H1 (cell line): ENCODE measurements around the gene RGS9. TPM values are rescaled to one million over a fixed set of nuclear protein-coding genes. Genes with fewer than 3 reads are reported as not detected.
A peak's percentile ranks its signal among the peaks of the same experiment; 100 is the strongest.

Experiments
- CTCF ChIA-PET: fragments of 300-600 bp; sonication (Branson Sonifier 250); formaldehyde crosslinking; loops from one replicate; lab custom pipeline; 2021; ENCODE audit not compliant: partially characterized antibody; lab: Charles Lee
- POLR2A ChIA-PET: fragments of 300-600 bp; sonication (Branson Sonifier 250); formaldehyde crosslinking; loops from one replicate; lab custom pipeline; 2021; ENCODE audit warnings: inconsistent platforms; ENCODE audit not compliant: partially characterized antibody; lab: Charles Lee
- DNase-seq, 2 experiments: peaks; one replicate each; pipeline versions ENCODE4 v3.0.0 to v3.0.0-alpha.2; 2010 to 2022; ENCODE audit warnings: low spot score in 2 of 2, low read depth in 1 of 2, mixed read lengths in 1 of 2
- FAIRE-seq: peaks from 2 replicates; lab custom pipeline; 2011; peaks lifted over from hg19 to GRCh38; lab: Jason Lieb, UNC
- H2AFZ ChIP-seq: 2 replicates; pipeline ENCODE4 v1.8.1; 2012; ENCODE audit warnings: low read length, inconsistent platforms
- H2AK5ac ChIP-seq: 2 replicates; pipeline ENCODE4 v1.6.1; 2013; ENCODE audit warnings: low read depth, low read length
- H2BK120ac ChIP-seq: replicated peaks from 2 replicates; pipeline ENCODE3; 2013; ENCODE audit warnings: low read depth, low read length, inconsistent platforms
- H2BK12ac ChIP-seq: 2 replicates; pipeline ENCODE4 v1.6.1; 2013; ENCODE audit warnings: low read depth, low read length
- H2BK15ac ChIP-seq: 2 replicates; pipeline ENCODE4 v1.6.1; 2013; ENCODE audit warnings: low read length
- H2BK20ac ChIP-seq: 2 replicates; pipeline ENCODE4 v1.6.1; 2013; ENCODE audit warnings: low read length
- H2BK5ac ChIP-seq: 2 replicates; pipeline ENCODE4 v1.6.1; 2013; ENCODE audit warnings: low read depth, low read length
- H3K14ac ChIP-seq: 2 replicates; pipeline ENCODE4 v1.6.1; 2013; ENCODE audit warnings: inconsistent platforms; ENCODE audit not compliant: insufficient read length
- H3K18ac ChIP-seq: 2 replicates; pipeline ENCODE4 v1.6.1; 2013; ENCODE audit warnings: low read length; ENCODE audit errors: extremely low read depth
- H3K23ac ChIP-seq: 2 replicates; pipeline ENCODE4 v1.6.1; 2013; ENCODE audit warnings: inconsistent platforms; ENCODE audit not compliant: insufficient read length
- H3K23me2 ChIP-seq: 2 replicates; pipeline ENCODE4 v1.6.1; 2013; ENCODE audit warnings: low read depth, low read length
- H3K27ac ChIP-seq: 2 replicates; pipeline ENCODE4 v1.6.1; 2011; ENCODE audit warnings: low read depth, low read length, inconsistent platforms
- H3K27me3 ChIP-seq, 4 experiments: replicated peaks in 1 of 4; 1 replicate in 1 of 4; 2 replicates in 3 of 4; pipeline versions ENCODE4 v1.6.1 to v1.8.1; 2011 to 2013; ENCODE audit warnings: low read length in 3 of 4, mild to moderate bottlenecking in 3 of 4, inconsistent platforms in 2 of 4, mixed read lengths in 2 of 4, moderate library complexity in 1 of 4; ENCODE audit not compliant: control insufficient read depth in 3 of 4, insufficient read depth in 3 of 4; ENCODE audit errors: extremely low read depth in 1 of 4
- H3K36me3 ChIP-seq, 4 experiments: 2 replicates each; pipeline versions ENCODE4 v1.6.1 to v1.8.1; 2011 to 2013; ENCODE audit warnings: mild to moderate bottlenecking in 4 of 4, low read length in 3 of 4, moderate library complexity in 2 of 4, control low read depth in 1 of 4, inconsistent platforms in 1 of 4; ENCODE audit not compliant: insufficient read depth in 4 of 4, control insufficient read depth in 2 of 4
- H3K4ac ChIP-seq: replicated peaks from 2 replicates; pipeline ENCODE3; 2013; ENCODE audit warnings: low read length, low read depth, mixed read lengths, inconsistent platforms; ENCODE audit not compliant: insufficient read length
- H3K4me1 ChIP-seq, 4 experiments: replicated peaks in 1 of 4; 1 replicate in 1 of 4; 2 replicates in 3 of 4; pipeline versions ENCODE4 v1.6.1 to v1.8.1; 2011 to 2013; ENCODE audit warnings: low read length in 3 of 4, inconsistent platforms in 2 of 4, mixed read lengths in 1 of 4; ENCODE audit not compliant: insufficient read depth in 4 of 4, control insufficient read depth in 3 of 4
- H3K4me2 ChIP-seq, 2 experiments: 2 replicates each; pipeline versions ENCODE4 v1.6.1 to v1.8.1; 2011 to 2013; ENCODE audit warnings: low read depth in 2 of 2, low read length in 2 of 2, control low read depth in 1 of 2, inconsistent platforms in 1 of 2, mild to moderate bottlenecking in 1 of 2; ENCODE audit not compliant: insufficient read depth in 1 of 2
- H3K4me3 ChIP-seq, 4 experiments: fragments of 200-600, 300-600 bp in 1 of 4; sonication (generic), shearing (Covaris generic), sonication (Bioruptor Twin) in 1 of 4; 2 replicates each; pipeline versions ENCODE4 v1.5.1 to v1.8.1; 2011 to 2016; ENCODE audit warnings: low read length in 4 of 4, low read depth in 3 of 4, control low read depth in 2 of 4, inconsistent platforms in 2 of 4, mild to moderate bottlenecking in 2 of 4, mixed read lengths in 1 of 4, moderate library complexity in 1 of 4; ENCODE audit not compliant: insufficient read depth in 2 of 4; ENCODE audit errors: extremely low read depth in 1 of 4
- H3K56ac ChIP-seq: replicated peaks from 2 replicates; pipeline ENCODE3; 2013; ENCODE audit warnings: low read depth, mild to moderate bottlenecking, mixed read lengths, low read length, inconsistent platforms; ENCODE audit not compliant: insufficient read length
- H3K79me1 ChIP-seq: 2 replicates; pipeline ENCODE4 v1.6.1; 2013; ENCODE audit warnings: low read depth, low read length, control low read depth
- H3K79me2 ChIP-seq, 2 experiments: 2 replicates each; pipeline versions ENCODE4 v1.6.1 to v1.8.1; 2012 to 2013; ENCODE audit warnings: low read length in 2 of 2, mild to moderate bottlenecking in 2 of 2, inconsistent platforms in 1 of 2; ENCODE audit not compliant: insufficient read depth in 2 of 2, control insufficient read depth in 1 of 2
- H3K9ac ChIP-seq, 4 experiments: replicated peaks in 1 of 4; 1 replicate in 1 of 4; 2 replicates in 3 of 4; pipeline versions ENCODE4 v1.6.1 to v1.8.1; 2011 to 2013; ENCODE audit warnings: low read depth in 3 of 4, low read length in 3 of 4, control low read depth in 2 of 4, mild to moderate bottlenecking in 2 of 4, moderate library complexity in 2 of 4, inconsistent platforms in 1 of 4; ENCODE audit errors: extremely low read depth in 1 of 4
- H3K9me3 ChIP-seq, 2 experiments: 2 replicates each; pipeline versions ENCODE4 v1.6.1 to v1.8.1; 2012 to 2013; ENCODE audit warnings: mild to moderate bottlenecking in 2 of 2, moderate library complexity in 2 of 2, control low read depth in 1 of 2, inconsistent platforms in 1 of 2, low read depth in 1 of 2, low read length in 1 of 2, mixed read lengths in 1 of 2; ENCODE audit not compliant: insufficient read depth in 2 of 2
- H4K20me1 ChIP-seq, 2 experiments: replicated peaks in 1 of 2; 2 replicates each; pipeline versions ENCODE3 to v1.8.1; 2011 to 2013; ENCODE audit warnings: inconsistent platforms in 2 of 2, low read length in 2 of 2, mild to moderate bottlenecking in 1 of 2; ENCODE audit not compliant: insufficient read depth in 2 of 2, control insufficient read depth in 1 of 2
- H4K5ac ChIP-seq: 2 replicates; pipeline ENCODE4 v1.6.1; 2013; ENCODE audit warnings: low read length, low read depth, mixed read lengths, inconsistent platforms; ENCODE audit not compliant: insufficient read length
- H4K8ac ChIP-seq: 2 replicates; pipeline ENCODE4 v1.8.0; 2013; ENCODE audit warnings: mild to moderate bottlenecking, moderate library complexity, low read length, inconsistent platforms; ENCODE audit not compliant: insufficient read depth; ENCODE audit errors: extremely low read depth
- H4K91ac ChIP-seq: replicated peaks from 2 replicates; pipeline ENCODE3; 2013; ENCODE audit warnings: low read length, mixed read lengths, inconsistent platforms; ENCODE audit not compliant: insufficient read length
- EZH2 ChIP-seq: fragments of 200-600 bp; sonication (generic); IDR thresholded peaks from 2 replicates; pipeline ENCODE4 v1.7.1; 2012; ENCODE audit warnings: low read depth, mild to moderate bottlenecking, moderate library complexity, low read length, inconsistent platforms; ENCODE audit not compliant: severe bottlenecking
- KDM5A ChIP-seq: fragments of 200-600 bp; IDR thresholded peaks from 2 replicates; pipeline ENCODE4 v1.7.1; 2012; ENCODE audit warnings: mild to moderate bottlenecking, low read length, inconsistent platforms, mixed read lengths
- NANOG ChIP-seq: IDR thresholded peaks from 2 replicates; pipeline ENCODE4 v1.6.1; 2011; ENCODE audit warnings: low read length, low read depth, mild to moderate bottlenecking, inconsistent platforms; ENCODE audit not compliant: insufficient read depth, poor library complexity, severe bottlenecking
- RBBP5 ChIP-seq: IDR thresholded peaks from 2 replicates; pipeline ENCODE4 v1.7.1; 2012; ENCODE audit warnings: low read depth, mild to moderate bottlenecking, inconsistent platforms, low read length, moderate library complexity, borderline replicate concordance
- RNF2 ChIP-seq: fragments of 200-900, 300-1000 bp; sonication (generic); IDR thresholded peaks from 2 replicates; pipeline ENCODE4 v1.7.1; 2016; ENCODE audit warnings: borderline replicate concordance, low read depth, mild to moderate bottlenecking, antibody characterized with exemption, low read length; ENCODE audit not compliant: poor library complexity, severe bottlenecking; ENCODE audit errors: missing control alignments
- SP4 ChIP-seq: IDR thresholded peaks from 2 replicates; pipeline ENCODE4 v1.6.1; 2012; ENCODE audit warnings: low read length, inconsistent platforms
- WGBS, 2 experiments: shearing (Covaris generic) in 1 of 2; methylation state at CpG; one replicate each; pipeline versions ENCODE4 v1.1.6 to v1.1.7; 2013 to 2015; ENCODE audit warnings: low lambda C conversion rate in 2 of 2, mixed read lengths in 2 of 2, inconsistent platforms in 1 of 2, low coverage in 1 of 2, missing lambda C conversion rate in 1 of 2; ENCODE audit not compliant: insufficient replicate concordance in 2 of 2, insufficient coverage in 1 of 2, insufficient read length in 1 of 2; ENCODE audit errors: extremely low coverage in 1 of 2, missing lambda C conversion rate in 1 of 2; 5-methylcytosine and 5-hydroxymethylcytosine counted together
- polyA plus RNA-seq, 7 experiments: library from polyadenylated mRNA; depleted of rRNA in 3 of 7; stranded (reverse) in 5 of 7; unstranded in 2 of 7; fragments of >200 nt in 5 of 7; fragments of 200-250 nt in 2 of 7; gene quantifications; 1 replicate in 5 of 7; 2 replicates in 1 of 7; 4 replicates in 1 of 7; pipeline versions ENCODE4 v1.2.1 to v1.2.3, GENCODE V29; 2011 to 2013; ENCODE audit warnings: missing spikeins in 2 of 7, mixed read lengths in 2 of 7
- total RNA-seq: library from RNA; stranded (reverse); fragmentation: NEBNext Ultra II Directional; extraction: Animal tissue kit (Norgen Biotek cat#: 25700); gene quantifications from 2 replicates; pipeline ENCODE4 v1.2.1, GENCODE V29; 2021
- TF ChIP-seq, protein P1 (sequence below): IDR thresholded peaks from 2 replicates; pipeline ENCODE4 v1.6.1; 2012; ENCODE audit warnings: inconsistent platforms
- TF ChIP-seq, protein P2 (sequence below), 3 experiments: IDR thresholded peaks; 1 replicate in 2 of 3; 2 replicates in 1 of 3; pipeline versions ENCODE4 v1.5.1 to v1.6.1; 2011; ENCODE audit warnings: low read length in 3 of 3, mild to moderate bottlenecking in 3 of 3, inconsistent platforms in 2 of 3, low read depth in 1 of 3, moderate library complexity in 1 of 3; ENCODE audit not compliant: insufficient read depth in 1 of 3; ENCODE audit errors: control extremely low read depth in 1 of 3

The RGS9 gene
- total and polyA plus RNA-seq, 2 of the 8 experiments (the other 6 are each of a cell fraction or from before 2014, with no cell fraction given), result 8.9 to 20.5 TPM

DNA sequence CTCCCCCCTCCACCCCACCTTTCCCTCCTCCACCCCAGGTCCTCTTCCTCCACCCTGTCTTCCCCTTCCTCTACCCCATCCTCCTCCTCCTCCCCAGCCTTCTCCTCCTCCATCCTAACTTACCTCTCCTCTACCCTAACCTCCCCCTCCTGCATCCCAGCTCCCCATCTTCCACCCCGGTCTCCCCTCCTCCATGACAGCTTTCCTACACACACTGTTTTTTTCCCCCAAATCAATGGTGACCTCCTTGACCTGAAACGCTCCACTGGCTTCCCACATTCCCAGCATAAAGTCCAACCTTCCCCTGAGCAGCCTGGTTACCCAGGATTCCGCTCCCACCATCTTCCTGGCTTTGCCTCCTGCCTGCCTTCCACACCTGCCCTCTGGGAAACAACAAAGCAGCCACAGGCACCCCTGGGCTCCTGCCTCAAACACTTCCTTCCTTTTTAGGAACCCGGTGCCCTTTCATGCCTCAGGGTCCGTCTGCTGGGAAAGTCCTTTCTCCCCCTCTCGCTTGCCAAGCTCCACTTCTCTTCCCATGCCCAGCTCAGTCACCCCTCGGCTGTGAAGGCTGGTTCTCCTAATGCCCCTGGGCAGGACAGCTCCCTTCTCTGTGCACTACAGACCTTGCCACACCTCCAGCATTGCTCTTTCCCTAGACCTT, 2.1 kb downstream of the RGS9 start:
- no peak overlapping the region for H2BK120ac ChIP-seq
- no peak overlapping the region for H3K9ac ChIP-seq
- H3K79me2 ChIP-seq, result no peaks in the 10 kb centered on the region
- no peak overlapping the region for H2BK15ac ChIP-seq
- no peak overlapping the region for H4K91ac ChIP-seq
- H3K36me3 ChIP-seq, result no peaks in the 10 kb centered on the region
- H4K5ac ChIP-seq, result no peak overlapping the region
- ChIA-PET CTCF (interaction anchor here (0.6 to 3.1 kb wide), 12 partner anchors 10 to 184 kb away, joined by 3 to 16 read pairs (median 4); no protein-coding TSS in a partner anchor), POLR2A (interaction anchor here (0.6 kb wide), 1 partner anchor 50 kb away, joined by 3 read pairs; no protein-coding TSS in a partner anchor)
- H3K18ac ChIP-seq, result no peak overlapping the region
- H3K23ac ChIP-seq, result no peak overlapping the region
- H3K56ac ChIP-seq, result no peak overlapping the region
- no peaks in the 10 kb centered on the region for H4K20me1 ChIP-seq
- H2AK5ac ChIP-seq, result no peak overlapping the region
- H3K27me3 ChIP-seq, result peaks cover 0 to 14% (median 12%) of the 10 kb centered on the region in 4 experiments; a peak in 6 of 7 replicates
- no peak overlapping the region for H2BK20ac ChIP-seq
- H3K23me2 ChIP-seq, result peaks cover 4% of the 10 kb centered on the region; the same call in 1 of the 2 replicates
- H3K4ac ChIP-seq, result peak overlapping the region; percentile 60
- no peak overlapping the region for H2BK5ac ChIP-seq
- no peak overlapping the region for H3K14ac ChIP-seq
- no peaks in the 10 kb centered on the region for H3K9me3 ChIP-seq
- FAIRE-seq, result no peak
- no peaks in the 10 kb centered on the region for H3K79me1 ChIP-seq
- H3K27ac ChIP-seq, result no peak overlapping the region
- no peak overlapping the region for H4K8ac ChIP-seq
- DNase-seq, result no peak
- no peak overlapping the region for H2BK12ac ChIP-seq
- peak overlapping the region in 1 of 2 experiments; percentile 37; a peak in 1 of 4 replicates for H3K4me2 ChIP-seq
- H3K4me3 ChIP-seq, result no peak overlapping the region
- 61% methylated on average over 7 of the region's 7 CpGs; no CpG with 5 or more reads in 1 of the 2 experiments for WGBS, 2 experiments
- no peak overlapping the region for H2AFZ ChIP-seq
- peaks cover 0 to 5% (median 2%) of the 10 kb centered on the region in 4 experiments; a peak in 4 of 7 replicates for H3K4me1 ChIP-seq
- no peak for TF ChIP-seq RBBP5
- no peak for TF ChIP-seq EZH2
- no peak for TF ChIP-seq KDM5A
- no peak for TF ChIP-seq NANOG
- TF ChIP-seq SP4, result no peak
- TF ChIP-seq, protein P1, sequence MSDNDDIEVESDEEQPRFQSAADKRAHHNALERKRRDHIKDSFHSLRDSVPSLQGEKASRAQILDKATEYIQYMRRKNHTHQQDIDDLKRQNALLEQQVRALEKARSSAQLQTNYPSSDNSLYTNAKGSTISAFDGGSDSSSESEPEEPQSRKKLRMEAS, result no peak
- no peak for TF ChIP-seq RNF2
- TF ChIP-seq, protein P2, sequence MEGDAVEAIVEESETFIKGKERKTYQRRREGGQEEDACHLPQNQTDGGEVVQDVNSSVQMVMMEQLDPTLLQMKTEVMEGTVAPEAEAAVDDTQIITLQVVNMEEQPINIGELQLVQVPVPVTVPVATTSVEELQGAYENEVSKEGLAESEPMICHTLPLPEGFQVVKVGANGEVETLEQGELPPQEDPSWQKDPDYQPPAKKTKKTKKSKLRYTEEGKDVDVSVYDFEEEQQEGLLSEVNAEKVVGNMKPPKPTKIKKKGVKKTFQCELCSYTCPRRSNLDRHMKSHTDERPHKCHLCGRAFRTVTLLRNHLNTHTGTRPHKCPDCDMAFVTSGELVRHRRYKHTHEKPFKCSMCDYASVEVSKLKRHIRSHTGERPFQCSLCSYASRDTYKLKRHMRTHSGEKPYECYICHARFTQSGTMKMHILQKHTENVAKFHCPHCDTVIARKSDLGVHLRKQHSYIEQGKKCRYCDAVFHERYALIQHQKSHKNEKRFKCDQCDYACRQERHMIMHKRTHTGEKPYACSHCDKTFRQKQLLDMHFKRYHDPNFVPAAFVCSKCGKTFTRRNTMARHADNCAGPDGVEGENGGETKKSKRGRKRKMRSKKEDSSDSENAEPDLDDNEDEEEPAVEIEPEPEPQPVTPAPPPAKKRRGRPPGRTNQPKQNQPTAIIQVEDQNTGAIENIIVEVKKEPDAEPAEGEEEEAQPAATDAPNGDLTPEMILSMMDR (IDR thresholded peaks at IDR 0.05; ENCODE audit: control extremely low read depth in 1 of 3, insufficient read depth in 1 of 3, low read depth in 1 of 3, low read length in 3 of 3), result no peak
